Neural cell (in vitro differentiated cells): ENCODE data around the gene PLA2G6.

Experiments
- EP300 ChIP-seq: fragments of 450-650 bp; conservative IDR thresholded peaks from 2 replicates; pipeline ENCODE4 v1.6.1; 2014; ENCODE audit warnings: antibody characterized with exemption, mild to moderate bottlenecking, moderate library complexity; ENCODE audit not compliant: poor library complexity, severe bottlenecking
- EZH2 ChIP-seq: fragments of 200-600, 300-800 bp; shearing (Covaris generic), sonication (generic); IDR thresholded peaks from 2 replicates; pipeline ENCODE4 v1.6.1; 2014; ENCODE audit warnings: antibody characterized with exemption, low read length, borderline replicate concordance, mild to moderate bottlenecking; ENCODE audit not compliant: insufficient read depth, poor library complexity, severe bottlenecking
- MXI1 ChIP-seq: fragments of 450-650 bp; conservative IDR thresholded peaks from 2 replicates; pipeline ENCODE4 v1.6.1; 2014; ENCODE audit warnings: antibody characterized with exemption, mild to moderate bottlenecking; ENCODE audit not compliant: poor library complexity, severe bottlenecking
- POLR2AphosphoS5 ChIP-seq: IDR thresholded peaks from 2 replicates; pipeline ENCODE4 v1.6.1; 2012
- RAD21 ChIP-seq: fragments of 450-650 bp; conservative IDR thresholded peaks from 2 replicates; pipeline ENCODE4 v1.6.1; 2014; ENCODE audit warnings: antibody characterized with exemption, mild to moderate bottlenecking, moderate library complexity
- SMC3 ChIP-seq: fragments of 450-650 bp; conservative IDR thresholded peaks from 2 replicates; pipeline ENCODE4 v1.6.1; 2014; ENCODE audit warnings: antibody characterized with exemption, mild to moderate bottlenecking, moderate library complexity; ENCODE audit not compliant: poor library complexity
- TAF1 ChIP-seq: IDR thresholded peaks from 2 replicates; pipeline ENCODE4 v1.6.1; 2012; ENCODE audit warnings: low read depth
- TF ChIP-seq, protein P1 (sequence below): IDR thresholded peaks from 2 replicates; pipeline ENCODE4 v1.6.1; 2012; ENCODE audit warnings: borderline replicate concordance
- TF ChIP-seq, protein P2 (sequence below): fragments of 450-650 bp; IDR thresholded peaks from 2 replicates; pipeline ENCODE4 v1.5.1; 2014; ENCODE audit warnings: antibody characterized with exemption, mild to moderate bottlenecking, moderate library complexity; ENCODE audit not compliant: poor library complexity, severe bottlenecking

DNA sequence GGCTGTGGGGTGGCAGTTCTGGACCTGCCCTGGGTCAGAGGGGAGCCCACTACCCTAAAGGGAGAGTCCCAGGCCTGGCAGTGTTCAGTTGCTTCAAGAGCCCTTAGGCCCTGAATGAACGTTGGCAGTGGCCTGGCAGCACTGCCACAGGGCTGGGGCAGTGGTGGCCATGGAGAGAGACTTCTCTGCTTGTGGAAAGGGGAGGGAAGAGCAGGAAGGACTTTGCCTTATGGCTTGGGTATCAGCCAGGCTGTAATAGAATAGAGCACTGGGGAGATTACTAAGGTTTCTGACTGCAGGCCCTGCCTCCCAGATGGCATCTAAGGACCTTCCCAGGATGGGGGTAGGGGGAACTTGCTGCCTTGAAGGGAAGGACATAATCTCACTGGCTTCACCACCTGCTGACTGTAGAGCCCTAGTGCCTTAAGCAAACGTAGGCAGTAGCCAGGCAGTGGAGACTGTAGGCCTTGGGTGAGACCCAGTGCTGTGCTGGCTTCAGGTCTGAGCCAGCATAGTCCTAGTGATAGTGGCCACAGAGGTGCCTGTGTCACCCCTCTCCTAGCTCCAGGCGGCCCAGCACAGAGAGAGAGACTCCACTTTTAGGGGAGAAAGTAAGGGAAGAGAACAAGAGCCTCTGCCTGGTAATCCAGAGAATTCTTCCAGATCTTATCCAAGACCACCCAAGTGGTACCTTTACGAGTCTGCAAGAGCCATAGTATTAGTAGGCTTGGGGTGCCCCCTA is 27.6 kb downstream of the PLA2G6 start:
- TF ChIP-seq, protein P1, sequence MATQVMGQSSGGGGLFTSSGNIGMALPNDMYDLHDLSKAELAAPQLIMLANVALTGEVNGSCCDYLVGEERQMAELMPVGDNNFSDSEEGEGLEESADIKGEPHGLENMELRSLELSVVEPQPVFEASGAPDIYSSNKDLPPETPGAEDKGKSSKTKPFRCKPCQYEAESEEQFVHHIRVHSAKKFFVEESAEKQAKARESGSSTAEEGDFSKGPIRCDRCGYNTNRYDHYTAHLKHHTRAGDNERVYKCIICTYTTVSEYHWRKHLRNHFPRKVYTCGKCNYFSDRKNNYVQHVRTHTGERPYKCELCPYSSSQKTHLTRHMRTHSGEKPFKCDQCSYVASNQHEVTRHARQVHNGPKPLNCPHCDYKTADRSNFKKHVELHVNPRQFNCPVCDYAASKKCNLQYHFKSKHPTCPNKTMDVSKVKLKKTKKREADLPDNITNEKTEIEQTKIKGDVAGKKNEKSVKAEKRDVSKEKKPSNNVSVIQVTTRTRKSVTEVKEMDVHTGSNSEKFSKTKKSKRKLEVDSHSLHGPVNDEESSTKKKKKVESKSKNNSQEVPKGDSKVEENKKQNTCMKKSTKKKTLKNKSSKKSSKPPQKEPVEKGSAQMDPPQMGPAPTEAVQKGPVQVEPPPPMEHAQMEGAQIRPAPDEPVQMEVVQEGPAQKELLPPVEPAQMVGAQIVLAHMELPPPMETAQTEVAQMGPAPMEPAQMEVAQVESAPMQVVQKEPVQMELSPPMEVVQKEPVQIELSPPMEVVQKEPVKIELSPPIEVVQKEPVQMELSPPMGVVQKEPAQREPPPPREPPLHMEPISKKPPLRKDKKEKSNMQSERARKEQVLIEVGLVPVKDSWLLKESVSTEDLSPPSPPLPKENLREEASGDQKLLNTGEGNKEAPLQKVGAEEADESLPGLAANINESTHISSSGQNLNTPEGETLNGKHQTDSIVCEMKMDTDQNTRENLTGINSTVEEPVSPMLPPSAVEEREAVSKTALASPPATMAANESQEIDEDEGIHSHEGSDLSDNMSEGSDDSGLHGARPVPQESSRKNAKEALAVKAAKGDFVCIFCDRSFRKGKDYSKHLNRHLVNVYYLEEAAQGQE = no peak
- TF ChIP-seq, protein P2, sequence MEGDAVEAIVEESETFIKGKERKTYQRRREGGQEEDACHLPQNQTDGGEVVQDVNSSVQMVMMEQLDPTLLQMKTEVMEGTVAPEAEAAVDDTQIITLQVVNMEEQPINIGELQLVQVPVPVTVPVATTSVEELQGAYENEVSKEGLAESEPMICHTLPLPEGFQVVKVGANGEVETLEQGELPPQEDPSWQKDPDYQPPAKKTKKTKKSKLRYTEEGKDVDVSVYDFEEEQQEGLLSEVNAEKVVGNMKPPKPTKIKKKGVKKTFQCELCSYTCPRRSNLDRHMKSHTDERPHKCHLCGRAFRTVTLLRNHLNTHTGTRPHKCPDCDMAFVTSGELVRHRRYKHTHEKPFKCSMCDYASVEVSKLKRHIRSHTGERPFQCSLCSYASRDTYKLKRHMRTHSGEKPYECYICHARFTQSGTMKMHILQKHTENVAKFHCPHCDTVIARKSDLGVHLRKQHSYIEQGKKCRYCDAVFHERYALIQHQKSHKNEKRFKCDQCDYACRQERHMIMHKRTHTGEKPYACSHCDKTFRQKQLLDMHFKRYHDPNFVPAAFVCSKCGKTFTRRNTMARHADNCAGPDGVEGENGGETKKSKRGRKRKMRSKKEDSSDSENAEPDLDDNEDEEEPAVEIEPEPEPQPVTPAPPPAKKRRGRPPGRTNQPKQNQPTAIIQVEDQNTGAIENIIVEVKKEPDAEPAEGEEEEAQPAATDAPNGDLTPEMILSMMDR = no peak
- TF ChIP-seq EP300 (no peak), SMC3 (no peak), RAD21 (no peak), EZH2 (no peak), MXI1 (no peak), TAF1 (no peak), POLR2AphosphoS5 (no peak)
